GM21825 (cell line): ENCODE results near the gene CCN5.
"Not testable (repeated sequence)": the region's sequence is repeated elsewhere in the genome, so short reads cannot be mapped to it uniquely, and the experiment has no call there.

Experiments
- ATAC-seq: cut with Tn5 transposase; IDR thresholded peaks from one replicate; pipeline ENCODE4 v1.9.1; 2021; ENCODE audit warnings: mild to moderate bottlenecking, moderate library complexity; ENCODE audit not compliant: unreplicated experiment

The CCN5 gene, protein sequence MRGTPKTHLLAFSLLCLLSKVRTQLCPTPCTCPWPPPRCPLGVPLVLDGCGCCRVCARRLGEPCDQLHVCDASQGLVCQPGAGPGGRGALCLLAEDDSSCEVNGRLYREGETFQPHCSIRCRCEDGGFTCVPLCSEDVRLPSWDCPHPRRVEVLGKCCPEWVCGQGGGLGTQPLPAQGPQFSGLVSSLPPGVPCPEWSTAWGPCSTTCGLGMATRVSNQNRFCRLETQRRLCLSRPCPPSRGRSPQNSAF

DNA sequence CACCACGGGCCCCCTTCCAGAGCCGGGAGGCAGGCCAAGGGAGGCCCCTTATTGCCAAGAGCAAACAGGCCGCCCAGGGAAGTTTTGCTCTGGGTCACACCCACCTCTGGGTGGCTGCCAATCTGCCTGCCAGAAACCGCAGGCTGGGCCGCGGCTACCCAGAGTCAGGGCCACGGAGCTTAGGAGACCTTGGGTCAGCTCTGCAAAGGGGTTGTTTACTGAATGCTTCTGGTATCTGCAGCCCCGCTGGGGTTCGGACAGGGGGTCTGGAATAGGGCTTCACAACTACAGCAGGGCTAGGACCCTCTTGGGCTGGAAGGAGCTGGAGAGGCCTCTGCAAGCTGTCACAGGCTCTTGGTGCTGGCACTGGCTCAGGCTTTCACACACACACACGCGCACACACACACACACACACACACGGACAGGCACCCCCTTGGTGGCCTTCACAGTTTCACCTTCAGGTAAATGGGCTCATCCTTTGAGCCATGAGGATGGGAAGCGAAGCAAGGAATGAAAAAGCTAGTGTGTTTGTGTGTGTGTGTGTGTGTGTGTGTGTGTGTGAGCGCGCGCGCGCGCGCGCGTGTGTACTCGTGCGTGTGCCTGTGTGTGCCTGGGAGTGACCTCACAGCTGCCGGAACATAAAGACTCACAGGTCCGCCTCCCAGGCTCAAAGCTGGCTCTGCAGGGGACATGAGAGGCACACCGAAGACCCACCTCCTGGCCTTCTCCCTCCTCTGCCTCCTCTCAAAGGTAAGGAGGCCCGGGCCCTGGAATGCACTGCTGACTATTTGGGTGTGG, at the start of gene CCN5:
TSS of gene CCN5 (plus strand) at position 669 of the 798 bp plus-strand sequence. CDS start at position 691, 22 bp downstream.
- ATAC-seq: no peak

DNA sequence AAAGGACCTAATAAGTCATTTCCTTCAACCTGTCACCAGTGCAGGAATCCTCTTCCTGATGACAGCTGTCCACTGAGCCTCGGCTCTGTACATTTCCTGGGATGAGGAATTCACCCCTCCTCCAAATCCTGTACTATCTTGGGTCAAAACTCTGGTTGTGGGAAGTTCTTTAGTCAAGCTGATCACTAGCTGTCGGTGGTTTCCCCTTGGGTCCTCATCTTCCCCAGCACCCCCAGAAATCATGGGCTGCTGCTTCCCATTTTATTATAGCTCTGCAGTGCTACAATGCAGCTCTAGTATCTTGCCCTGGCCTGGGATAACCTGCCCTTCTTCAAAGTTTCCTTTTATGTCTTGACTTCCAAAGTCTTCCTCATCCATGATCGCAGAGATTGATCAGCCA, 49.1 kb upstream of the CCN5 start:
- no peak for ATAC-seq

DNA sequence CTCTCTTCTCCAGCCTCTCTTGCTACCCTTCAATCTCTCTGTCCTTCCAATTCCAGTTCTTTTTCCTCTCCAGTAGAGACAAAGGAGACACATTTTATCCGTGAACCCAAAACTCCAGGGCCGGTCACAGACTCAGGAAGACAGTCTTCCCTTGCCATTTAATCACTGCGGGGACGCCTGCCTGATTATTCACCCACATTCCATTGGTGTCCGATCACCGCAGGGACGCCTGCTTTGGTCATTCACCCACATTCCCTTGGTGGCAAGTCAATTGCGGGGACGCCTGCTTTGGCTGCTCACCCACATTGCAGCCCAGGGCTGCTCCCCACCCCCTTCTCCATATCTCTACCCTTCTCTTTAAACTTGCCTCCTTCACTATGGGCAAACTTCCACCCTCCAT, 44.3 kb upstream of the CCN5 start:
- ATAC-seq: not testable (repeated sequence)

DNA sequence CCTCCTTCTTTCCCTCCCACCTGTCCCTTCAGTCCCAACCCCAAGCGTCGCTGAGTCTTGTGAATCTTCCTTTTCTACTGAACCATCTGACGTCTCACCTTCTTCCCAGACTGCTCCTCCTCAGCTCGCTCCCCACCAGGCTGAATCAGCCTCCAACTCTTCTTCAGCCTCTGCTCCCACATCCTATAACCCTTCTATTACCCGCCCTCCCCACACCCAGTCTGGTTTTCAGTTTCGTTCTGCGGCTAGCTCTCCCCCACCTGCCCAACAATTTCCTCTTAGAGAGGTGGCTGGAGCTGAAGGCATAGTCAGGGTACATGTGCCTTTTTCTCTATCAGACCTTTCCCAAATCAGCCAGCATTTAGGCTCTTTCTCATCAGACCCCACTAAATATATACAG, 43.6 kb upstream of the CCN5 start:
- ATAC-seq: not testable (repeated sequence)

DNA sequence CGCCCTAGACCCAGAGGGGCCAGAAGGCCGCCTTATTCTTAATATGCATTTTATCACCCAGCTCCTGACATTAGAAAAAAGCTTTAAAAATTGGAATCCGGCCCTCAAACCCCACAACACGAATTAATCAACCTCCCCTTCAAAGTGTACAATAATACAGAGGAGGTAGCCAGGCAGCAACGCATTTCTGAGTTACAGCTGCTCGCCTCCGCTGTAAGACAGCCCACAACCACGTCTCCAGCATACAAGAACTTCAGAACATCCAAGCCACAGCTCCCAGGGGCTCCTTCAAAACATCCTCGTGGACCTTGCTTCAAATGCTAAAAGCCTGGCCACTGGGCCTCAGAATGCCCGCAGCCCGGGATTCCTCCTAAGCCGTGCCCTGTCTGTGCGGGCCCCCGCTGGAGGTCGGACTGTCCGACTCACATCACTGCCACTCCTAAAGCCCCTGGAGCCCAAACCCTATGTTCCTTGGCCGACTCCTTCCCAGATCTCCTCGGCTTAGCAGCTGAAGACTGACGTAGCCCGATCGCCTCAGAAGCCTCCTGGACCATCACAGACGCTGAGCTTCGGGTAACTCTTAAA, 42.8 kb upstream of the CCN5 start:
- not testable (repeated sequence) for ATAC-seq

DNA sequence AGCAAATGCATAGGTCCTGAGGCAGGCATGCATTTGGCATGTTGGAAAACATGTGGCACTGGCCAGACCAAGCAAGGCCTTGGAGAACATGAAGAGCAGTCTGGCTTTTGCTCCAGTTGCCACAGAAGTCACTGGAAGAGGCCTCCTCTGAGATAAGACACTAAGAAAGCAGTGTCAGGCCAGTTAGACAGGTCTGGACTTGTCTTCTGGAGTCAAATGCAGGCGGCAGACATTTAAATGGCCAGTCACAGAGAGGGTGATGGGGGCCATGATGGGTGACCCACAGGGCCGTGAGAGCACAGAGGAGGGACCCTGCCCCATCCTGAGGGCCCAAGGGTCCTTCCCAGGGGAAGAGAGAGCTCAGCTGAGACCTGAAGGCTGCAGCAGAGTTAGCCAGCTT, 36.9 kb upstream of the CCN5 start:
- no peak for ATAC-seq

DNA sequence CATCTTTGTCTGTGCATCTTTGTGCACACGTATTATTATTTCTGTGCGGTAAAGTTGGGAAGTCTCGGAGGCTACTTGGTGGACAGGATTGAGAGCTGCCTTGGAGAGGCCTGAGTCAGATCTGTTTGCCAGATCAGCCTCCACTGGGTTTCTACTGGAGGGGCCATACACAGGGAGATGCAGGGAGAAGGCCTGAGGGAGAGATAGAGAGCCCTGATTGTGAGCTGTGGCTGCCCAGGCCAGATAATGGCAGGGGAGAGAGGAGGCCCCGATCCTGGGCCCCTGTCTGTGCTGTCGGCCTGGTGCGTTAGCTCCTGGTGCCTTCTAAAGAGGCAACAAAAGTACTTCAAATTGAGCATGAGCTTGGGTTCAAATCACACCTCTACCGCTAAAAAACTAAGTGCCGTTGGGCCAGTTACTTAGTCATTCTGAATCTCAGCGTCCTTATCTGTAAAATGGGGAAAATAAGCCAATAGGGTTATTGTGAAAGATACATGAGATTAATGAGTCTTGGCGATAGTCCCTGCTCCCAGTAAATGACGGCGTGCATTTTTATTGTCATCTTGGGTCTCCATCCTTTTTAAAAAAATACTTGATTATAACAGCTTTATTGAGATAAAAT, 36.1 kb upstream of the CCN5 start:
- no peak for ATAC-seq

DNA sequence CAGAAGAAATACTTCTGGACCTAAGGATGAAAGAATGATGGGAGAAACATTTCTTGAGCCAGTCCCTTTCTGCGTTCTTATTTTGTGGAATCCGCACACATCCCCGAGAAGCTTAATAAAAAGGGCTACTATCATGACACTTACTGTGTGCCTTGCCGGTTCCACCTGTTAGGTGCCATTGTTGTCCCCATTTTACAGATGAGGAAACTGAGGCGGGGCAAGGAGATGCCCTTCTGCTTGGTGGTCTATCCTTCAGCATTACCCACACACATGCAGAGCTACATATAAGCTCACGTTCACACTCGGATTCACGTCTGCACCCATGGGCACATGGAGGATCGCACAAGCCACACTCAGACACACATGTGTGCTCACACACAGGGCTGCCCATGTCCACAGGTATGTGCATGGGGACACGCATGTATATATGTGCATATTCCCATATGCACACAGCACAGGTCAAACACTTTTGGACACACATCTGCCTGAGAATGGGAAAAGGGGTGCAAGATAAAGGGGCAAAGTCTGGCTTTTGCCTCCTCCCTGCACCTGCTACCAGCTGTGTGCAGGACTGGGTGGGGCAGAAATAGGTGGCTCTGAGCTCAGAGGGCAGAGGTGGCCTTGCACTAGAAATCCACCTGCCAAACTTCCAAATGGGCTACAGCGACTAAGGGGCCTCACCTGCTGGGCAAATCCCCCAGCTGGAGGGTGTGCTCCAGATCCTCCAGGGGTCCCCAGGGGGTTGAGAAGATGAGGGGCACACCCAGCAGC, 33.2 kb upstream of the CCN5 start:
- no peak for ATAC-seq

DNA sequence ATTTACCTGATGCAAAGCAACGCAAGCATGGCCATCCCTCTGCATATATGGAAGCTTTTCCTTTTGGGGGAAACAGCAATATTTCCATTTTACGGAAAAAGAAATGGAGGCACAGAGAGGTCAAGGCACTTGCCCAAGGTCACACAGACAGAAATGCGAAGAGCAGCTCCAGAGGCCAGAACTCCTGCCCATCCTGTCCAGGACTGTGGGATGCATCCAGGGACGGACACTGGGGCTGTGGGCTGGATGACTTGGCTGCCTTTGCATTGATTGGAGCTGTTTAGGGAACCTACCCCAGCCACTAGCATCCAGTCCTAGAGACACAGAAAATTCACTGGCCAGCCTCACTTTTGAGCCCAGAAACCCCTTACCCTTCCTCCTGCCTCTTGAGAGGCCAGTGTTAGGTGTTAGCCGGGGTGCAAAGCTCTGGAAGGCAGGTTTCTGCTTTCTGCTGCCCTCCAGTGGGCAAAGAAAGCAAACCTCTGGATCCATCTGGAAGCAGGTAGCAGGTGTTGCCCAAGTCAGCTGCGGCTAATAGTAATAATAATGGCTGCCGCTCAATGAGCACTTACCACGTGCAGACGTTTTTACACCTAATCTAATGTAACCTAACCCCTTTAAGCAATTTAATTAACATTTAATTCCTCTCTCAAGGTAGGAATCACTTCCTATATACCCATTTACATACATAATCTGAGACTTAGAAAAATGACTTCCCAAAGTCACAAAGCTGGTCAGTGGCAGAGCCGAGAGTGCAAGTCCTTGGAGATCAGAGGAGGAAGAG, 31.7 kb upstream of the CCN5 start:
- ATAC-seq: no peak

DNA sequence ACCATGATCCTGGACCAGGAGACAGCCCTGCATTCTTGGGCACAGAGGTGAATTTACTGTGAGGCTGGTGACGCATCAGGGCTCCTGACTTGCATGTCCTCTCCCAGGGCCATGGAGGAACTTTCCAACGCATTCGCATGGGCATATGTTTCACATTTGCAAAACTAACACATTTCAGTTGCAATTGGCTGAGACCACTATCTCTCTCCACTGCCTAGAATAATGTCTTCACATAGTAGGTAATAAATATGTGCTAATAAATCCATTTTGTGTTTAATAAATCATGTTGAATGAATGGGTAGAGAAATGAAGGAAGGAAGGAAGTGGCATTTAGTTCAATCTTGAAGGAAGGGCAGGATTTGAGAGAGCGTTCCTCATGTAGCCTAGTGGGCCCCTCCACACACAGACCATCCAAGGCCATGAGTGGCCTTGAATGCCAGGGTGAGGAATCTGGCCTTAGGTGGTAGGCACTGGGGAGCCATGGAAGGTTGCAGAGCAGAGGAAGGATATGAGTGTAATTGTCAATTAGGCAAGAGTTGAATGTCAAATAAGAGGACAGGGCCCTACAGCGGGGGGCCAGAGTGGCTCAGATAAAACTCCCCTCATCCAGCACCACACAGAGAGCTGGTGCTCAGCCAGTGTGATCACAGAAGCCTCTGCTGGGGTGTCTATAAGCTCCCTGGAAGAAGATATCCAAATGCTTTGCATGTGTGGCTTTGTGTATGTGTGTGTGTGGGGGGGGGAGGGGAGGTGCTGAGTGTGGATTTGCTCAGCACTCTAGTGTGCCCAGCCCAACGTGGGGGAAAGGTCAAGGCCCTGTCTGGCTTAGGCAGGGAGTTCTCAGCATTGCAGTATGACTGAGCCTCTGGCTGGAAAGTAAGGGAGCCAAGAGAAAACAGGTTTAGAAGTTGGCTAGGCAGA, 30.9 kb upstream of the CCN5 start:
- ATAC-seq: no peak

DNA sequence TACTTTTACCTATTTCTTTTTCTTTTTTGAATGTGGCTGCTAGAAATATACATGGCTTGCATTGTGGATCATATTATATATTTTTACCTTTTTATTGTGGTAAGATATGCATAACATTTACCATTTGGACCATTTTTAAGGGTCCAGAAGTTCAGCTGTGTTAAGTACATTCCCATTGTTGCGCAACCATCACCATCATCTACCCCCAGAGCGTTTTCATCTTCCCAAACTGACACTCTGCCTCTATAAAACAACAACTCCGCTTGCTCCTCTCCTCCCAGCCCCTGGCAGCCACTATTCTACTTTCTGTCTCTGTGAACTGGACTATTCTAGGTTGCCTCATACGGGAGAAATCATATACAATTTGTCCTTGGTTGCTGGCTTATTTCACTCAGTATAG, 28.2 kb upstream of the CCN5 start:
- ATAC-seq: no peak

DNA sequence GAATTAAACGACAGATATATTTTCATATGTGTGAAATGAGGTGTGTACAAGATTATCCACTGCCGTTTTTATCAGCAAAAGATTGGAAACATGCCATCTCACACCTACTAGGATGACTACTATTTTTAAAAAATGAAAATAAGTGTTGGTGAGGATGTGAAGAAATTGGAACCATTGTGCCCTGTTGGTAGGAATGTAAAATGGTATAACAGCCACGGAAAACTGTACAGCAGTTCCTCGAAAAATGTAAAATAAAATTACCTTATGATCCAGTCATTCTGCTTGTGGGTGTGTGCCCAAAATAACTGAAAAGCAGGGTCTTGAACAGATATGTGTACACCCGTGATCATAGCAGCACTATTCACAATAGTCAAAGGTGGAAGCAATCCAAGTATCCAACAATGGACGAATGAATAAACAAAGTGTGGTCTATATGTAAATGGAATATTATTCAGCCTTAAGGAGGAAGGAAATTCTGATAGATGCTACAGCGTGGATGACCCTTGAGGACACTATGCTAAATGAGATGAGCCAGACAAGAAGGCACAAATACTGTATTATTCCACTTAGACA, 27.0 kb upstream of the CCN5 start:
- ATAC-seq: no peak

DNA sequence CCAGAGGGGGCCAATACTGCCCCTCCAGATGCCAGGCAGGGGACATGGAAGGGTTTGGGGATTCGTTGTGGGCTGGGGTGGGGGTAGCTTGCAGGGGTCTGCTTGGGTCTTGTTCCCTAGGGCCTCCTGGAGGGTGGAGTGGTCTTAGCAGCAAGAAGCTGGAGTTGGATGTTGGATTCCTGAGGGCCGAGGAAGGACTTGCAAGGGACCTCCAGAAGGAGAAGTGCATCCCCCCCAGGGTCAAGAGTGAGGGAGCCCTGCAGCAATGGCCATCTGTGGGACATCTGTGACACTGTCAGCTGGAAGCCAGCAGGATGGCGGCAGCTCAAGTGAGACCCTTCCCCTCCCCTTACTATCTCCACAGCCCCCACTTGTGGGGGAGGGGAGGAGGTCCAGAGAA, 25.4 kb upstream of the CCN5 start:
- no peak for ATAC-seq

DNA sequence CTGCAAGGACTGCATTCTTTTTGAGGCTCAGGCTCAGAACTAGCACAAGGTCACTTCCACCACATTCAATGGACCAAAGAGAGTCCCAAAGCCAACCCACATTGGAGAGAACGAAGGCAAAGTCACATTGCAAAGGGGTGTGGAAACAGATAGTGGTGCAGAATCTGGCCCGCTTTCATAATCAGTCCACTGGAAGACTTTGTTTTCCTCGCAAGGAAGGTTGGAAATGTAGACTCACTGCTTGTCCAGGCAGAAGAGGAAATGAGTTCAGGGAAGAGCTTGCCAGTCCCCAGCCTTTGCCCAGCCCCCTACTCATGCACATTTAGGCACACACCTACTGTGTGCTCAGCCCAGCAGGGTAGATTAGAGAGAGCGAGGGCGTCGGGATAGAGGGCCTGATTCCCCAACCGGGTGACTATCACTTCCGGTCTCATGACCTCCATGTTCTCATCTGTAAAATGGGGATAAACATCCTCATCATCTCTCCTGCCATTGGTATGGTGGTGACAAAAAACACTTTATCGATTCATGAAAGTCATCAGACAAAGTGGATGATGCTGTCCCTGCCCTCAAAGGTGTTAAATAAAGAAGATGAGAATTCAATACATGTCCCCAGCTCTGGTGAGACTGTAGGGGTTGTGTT, 24.3 kb upstream of the CCN5 start:
- no peak for ATAC-seq

DNA sequence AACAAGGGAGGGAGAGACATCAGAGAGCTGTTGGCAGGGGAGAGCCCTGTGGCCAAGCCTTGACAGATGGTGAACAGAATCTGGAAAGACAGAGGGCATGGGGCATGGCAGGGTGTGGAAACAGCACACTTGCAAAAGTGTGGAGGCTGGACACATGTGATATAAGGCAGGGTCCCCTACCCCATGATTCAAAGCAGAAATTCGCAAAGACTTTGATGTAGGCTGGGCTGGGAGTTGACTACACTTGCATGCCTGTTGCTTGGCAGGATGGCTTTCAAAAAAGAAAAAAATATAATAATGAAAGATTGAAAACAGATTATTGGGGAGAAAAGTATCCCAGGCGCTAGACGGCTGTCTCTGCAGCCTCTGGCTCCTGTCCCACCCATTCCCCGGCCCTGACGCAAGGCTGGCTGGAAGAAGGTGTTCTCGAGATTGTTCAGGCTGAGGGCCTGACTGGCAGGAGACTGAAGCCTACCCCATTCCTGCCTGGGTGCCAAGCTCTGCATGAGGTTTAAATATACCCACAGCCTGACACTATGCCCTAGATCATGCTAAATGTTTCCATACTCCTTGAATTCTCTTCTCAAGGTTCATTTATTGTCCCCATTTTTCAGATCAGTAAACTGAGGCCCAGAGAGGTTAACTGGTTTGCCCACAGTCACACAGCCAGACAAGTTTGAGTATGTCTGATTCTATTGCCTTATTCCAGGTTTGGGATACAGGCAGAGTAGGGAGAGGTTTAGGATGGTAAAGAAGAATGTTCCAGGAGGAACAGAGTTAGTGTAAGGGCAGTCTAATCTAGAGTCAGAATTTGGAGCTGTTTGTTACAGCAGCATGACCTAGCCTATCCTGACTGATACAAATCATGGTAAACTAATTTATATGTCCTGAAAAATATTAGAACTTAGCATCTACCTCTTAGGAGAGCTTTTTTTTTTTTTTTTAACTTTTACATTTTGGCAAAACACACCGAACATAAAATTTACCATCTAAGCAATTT, 23.4 kb upstream of the CCN5 start:
- no peak for ATAC-seq

DNA sequence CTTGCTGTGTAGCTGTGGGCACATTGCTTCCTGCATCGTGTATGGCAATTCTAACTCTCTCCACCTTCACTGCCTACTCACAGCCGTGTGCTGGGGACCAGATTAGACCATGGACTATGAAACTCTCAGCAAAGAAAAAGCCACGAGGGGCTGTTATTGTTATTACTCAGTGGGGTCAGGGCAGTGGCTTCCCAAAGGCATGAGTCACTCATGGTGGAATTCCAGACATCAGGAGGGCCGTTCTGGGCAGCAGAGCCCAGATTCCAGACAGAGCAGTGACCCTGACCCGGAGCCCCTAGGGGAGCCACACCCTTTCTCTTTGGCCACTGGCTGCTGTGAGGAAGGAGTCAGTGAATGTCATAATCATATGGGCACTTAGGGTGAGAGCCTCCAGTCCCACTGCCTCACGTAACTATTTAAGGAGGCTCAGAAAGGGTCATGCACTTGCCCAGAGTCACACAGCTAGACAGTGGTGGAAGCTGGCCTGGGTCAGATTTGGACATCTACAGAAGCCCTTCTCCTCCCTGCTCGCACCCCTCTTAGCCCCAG, 22.2 kb upstream of the CCN5 start:
- ATAC-seq: no peak

DNA sequence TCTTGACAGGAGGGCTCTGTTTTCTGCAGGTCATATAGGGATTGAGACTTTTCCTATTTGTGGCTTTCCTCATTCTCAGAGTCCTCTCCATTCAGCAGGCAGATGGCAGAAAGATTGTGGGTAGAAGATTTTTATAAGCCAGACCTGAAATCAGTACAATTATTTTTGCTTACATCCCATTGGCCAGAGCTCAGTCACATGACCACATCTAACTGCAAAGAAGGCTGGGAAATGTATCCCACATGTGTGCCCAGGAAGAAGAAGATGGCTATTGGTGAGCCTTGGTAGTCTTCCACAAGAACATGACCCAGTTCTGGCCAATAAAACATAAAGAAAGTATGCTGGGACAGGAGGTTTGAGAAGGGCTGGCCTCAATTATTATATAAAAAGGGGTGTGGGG, 21.5 kb upstream of the CCN5 start:
- ATAC-seq: no peak
